Fibroblast of lung (primary cell): ENCODE results near the gene ZSCAN22. TPM values are rescaled to one million over a fixed set of nuclear protein-coding genes. Genes with fewer than 3 reads are reported as not detected.

Source experiments
- DNase-seq, 2 donors: peaks; one replicate each; pipeline versions ENCODE4 v3.0.0 to v3.0.0-alpha.2; 2010; ENCODE audit warnings: low read depth in 2 of 2
- H2AFZ ChIP-seq: 2 replicates; pipeline ENCODE4 v1.5.1; 2012; ENCODE audit warnings: low read length, control low read depth, inconsistent platforms
- H3K27ac ChIP-seq: 2 replicates; pipeline ENCODE4 v1.5.1; 2011; ENCODE audit warnings: low read length, control low read depth; ENCODE audit not compliant: insufficient read depth
- H3K27me3 ChIP-seq: 2 replicates; pipeline ENCODE4 v1.5.1; 2011; ENCODE audit warnings: mild to moderate bottlenecking, low read length; ENCODE audit not compliant: control insufficient read depth, insufficient read depth
- H3K36me3 ChIP-seq: 2 replicates; pipeline ENCODE4 v1.5.1; 2011; ENCODE audit warnings: low read length; ENCODE audit not compliant: control insufficient read depth, insufficient read depth
- H3K4me1 ChIP-seq: 2 replicates; pipeline ENCODE4 v1.5.1; 2011; ENCODE audit warnings: low read length; ENCODE audit not compliant: control insufficient read depth, insufficient read depth; ENCODE audit errors: extremely low read depth
- H3K4me2 ChIP-seq: 2 replicates; pipeline ENCODE4 v1.5.1; 2011; ENCODE audit warnings: low read length, control low read depth; ENCODE audit not compliant: insufficient read depth; ENCODE audit errors: extremely low read depth
- H3K4me3 ChIP-seq, 4 experiments: fragments of 200-600 bp in 1 of 4; sonication (generic) in 1 of 4; replicated peaks in 1 of 4; 2 replicates each; pipeline ENCODE4 v1.5.1; 2011 to 2016; ENCODE audit warnings: low read length in 4 of 4, low read depth in 3 of 4, mild to moderate bottlenecking in 3 of 4, control low read depth in 2 of 4, inconsistent platforms in 1 of 4, mixed read lengths in 1 of 4; ENCODE audit not compliant: insufficient read depth in 1 of 4; ENCODE audit errors: control extremely low read depth in 1 of 4
- H3K79me2 ChIP-seq: 2 replicates; pipeline ENCODE4 v1.5.1; 2012; ENCODE audit warnings: mild to moderate bottlenecking, low read length, inconsistent platforms; ENCODE audit not compliant: control insufficient read depth, insufficient read depth
- H3K9ac ChIP-seq: 2 replicates; pipeline ENCODE4 v1.5.1; 2011; ENCODE audit warnings: mild to moderate bottlenecking, low read length, control low read depth; ENCODE audit not compliant: insufficient read depth
- H3K9me3 ChIP-seq: 2 replicates; pipeline ENCODE4 v1.5.1; 2012; ENCODE audit warnings: low read depth, low read length; ENCODE audit not compliant: control insufficient read depth, insufficient read depth
- H4K20me1 ChIP-seq: 2 replicates; pipeline ENCODE4 v1.5.1; 2011; ENCODE audit warnings: low read length; ENCODE audit not compliant: control insufficient read depth, insufficient read depth; ENCODE audit errors: extremely low read depth
- CTCF ChIP-seq, 2 donors: IDR thresholded peaks in 1 of 2; conservative IDR thresholded peaks in 1 of 2; 1 replicate in 1 of 2; 2 replicates in 1 of 2; pipeline ENCODE4 v1.5.1; 2011 to 2012; ENCODE audit warnings: low read length in 2 of 2, control low read depth in 1 of 2, inconsistent platforms in 1 of 2, low read depth in 1 of 2, mild to moderate bottlenecking in 1 of 2
- EZH2 ChIP-seq: IDR thresholded peaks from 2 replicates; pipeline ENCODE4 v1.5.1; 2012; ENCODE audit warnings: low read length, control low read depth, mild to moderate bottlenecking; ENCODE audit errors: missing control alignments
- polyA plus RNA-seq, 2 donors: library from polyadenylated mRNA; depleted of rRNA in 1 of 2; stranded (reverse) in 1 of 2; unstranded in 1 of 2; fragments of >200 nt; gene quantifications; 2 replicates each; pipeline ENCODE4 v1.2.1, GENCODE V29; 2011 to 2012; ENCODE audit warnings: missing spikeins in 1 of 2
- total RNA-seq: library from RNA; depleted of rRNA; stranded (reverse); fragments of >200 nt; gene quantifications from 2 replicates; pipeline ENCODE4 v1.2.1, GENCODE V29; 2014

Gene ZSCAN22
- total and polyA plus RNA-seq, 2 donors (not counting 1 experiment from before 2014, with no cell fraction given) = 2.8 to 3.0 TPM

DNA sequence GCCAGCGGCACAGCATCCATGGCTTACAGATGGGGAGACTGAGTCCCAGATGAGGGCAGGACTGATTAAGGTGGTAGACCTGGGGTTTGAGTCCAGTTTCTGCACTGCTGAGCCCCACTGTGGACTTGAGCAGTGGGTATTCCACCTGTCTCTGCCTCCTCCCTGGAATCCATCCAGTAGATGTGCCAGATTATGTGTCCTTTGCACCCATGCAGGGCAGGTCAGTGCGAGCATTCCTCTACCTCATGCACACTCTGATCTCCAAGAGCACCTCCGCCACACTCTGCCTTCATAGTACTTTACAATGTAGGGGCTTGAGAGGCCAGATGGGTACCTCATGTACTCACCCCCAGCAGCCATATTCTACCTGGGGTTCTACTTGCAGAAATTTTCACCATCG is 10.0 kb downstream of the ZSCAN22 start:
- Histone ChIP-seq H3K27ac (no peak overlapping the region), H3K36me3 (peaks cover 7% of the 10 kb centered on the region), H3K79me2 (no peaks in the 10 kb centered on the region), H3K27me3 (no peaks in the 10 kb centered on the region), H2AFZ (no peak overlapping the region), H3K9ac (no peak overlapping the region), H3K4me2 (no peak overlapping the region), H3K4me3 (no peak overlapping the region), H4K20me1 (no peaks in the 10 kb centered on the region), H3K4me1 (no peaks in the 10 kb centered on the region), H3K9me3 (peaks cover 4% of the 10 kb centered on the region)
- no peak for DNase-seq
- TF ChIP-seq EZH2 (no peak), CTCF (conservative IDR thresholded peaks at IDR 0.05 in 1 of 2, IDR thresholded peaks at IDR 0.05 in 1 of 2; ENCODE audit: low read depth in 1 of 2, low read length in 2 of 2) (no peak)

- no peaks in the 10 kb centered on the region for H4K20me1 ChIP-seq
- peaks cover 4% of the 10 kb centered on the region for H3K9me3 ChIP-seq
- H3K9ac ChIP-seq = no peak overlapping the region
- H3K36me3 ChIP-seq = peaks cover 7% of the 10 kb centered on the region
- TF ChIP-seq EZH2 = no peak
- no peak for TF ChIP-seq CTCF (conservative IDR thresholded peaks at IDR 0.05 in 1 of 2, IDR thresholded peaks at IDR 0.05 in 1 of 2; ENCODE audit: low read depth in 1 of 2, low read length in 2 of 2)
- H3K4me3 ChIP-seq = no peak overlapping the region
- no peak for DNase-seq
- no peaks in the 10 kb centered on the region for H3K27me3 ChIP-seq
- H3K79me2 ChIP-seq = no peaks in the 10 kb centered on the region
- H3K27ac ChIP-seq = no peak overlapping the region
- no peaks in the 10 kb centered on the region for H3K4me1 ChIP-seq
- H3K4me2 ChIP-seq = no peak overlapping the region
- H2AFZ ChIP-seq = no peak overlapping the region
Observed at GRCh38 chr19:58338336-58338735, 11.5 kb downstream of the ZSCAN22 start.

DNA sequence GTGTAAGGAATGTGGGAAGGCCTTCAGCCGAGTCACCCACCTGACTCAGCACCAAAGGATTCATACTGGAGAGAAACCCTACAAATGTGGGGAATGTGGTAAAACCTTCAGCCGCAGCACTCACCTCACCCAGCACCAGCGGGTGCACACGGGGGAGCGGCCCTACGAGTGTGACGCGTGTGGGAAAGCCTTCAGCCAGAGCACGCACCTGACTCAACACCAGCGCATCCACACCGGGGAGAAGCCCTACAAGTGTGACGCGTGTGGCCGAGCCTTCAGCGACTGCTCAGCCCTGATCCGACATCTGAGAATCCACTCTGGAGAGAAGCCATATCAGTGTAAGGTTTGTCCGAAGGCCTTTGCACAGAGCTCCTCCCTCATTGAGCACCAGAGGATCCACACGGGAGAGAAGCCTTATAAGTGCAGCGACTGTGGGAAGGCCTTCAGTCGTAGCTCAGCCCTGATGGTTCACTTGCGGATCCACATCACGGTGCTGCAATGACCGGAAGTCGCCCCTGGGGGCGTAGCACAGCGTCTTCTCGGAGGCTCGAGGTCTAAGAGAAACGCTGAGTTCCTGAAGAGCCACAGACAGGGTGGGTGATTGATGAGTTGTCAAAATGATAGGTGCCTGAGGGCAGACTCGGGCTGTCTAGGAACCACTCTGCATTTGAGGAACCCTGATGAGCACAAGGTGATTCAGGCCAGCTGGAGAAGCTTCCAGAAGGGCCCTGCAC is 12.2 kb downstream of the ZSCAN22 start:
- Histone ChIP-seq H3K27ac (no peak overlapping the region), H3K4me1 (no peaks in the 10 kb centered on the region), H3K4me3 (no peak overlapping the region), H3K9ac (no peak overlapping the region), H3K4me2 (no peak overlapping the region), H3K79me2 (no peaks in the 10 kb centered on the region), H3K36me3 (peaks cover 7% of the 10 kb centered on the region), H3K9me3 (peaks cover 4% of the 10 kb centered on the region), H3K27me3 (no peaks in the 10 kb centered on the region), H2AFZ (no peak overlapping the region), H4K20me1 (no peaks in the 10 kb centered on the region)
- TF ChIP-seq EZH2 = no peak
- DNase-seq = peak in 1 of 2 donors; percentile 17
